ENCODE measurements around the gene SH3D21.

The SH3D21 gene

DNA sequence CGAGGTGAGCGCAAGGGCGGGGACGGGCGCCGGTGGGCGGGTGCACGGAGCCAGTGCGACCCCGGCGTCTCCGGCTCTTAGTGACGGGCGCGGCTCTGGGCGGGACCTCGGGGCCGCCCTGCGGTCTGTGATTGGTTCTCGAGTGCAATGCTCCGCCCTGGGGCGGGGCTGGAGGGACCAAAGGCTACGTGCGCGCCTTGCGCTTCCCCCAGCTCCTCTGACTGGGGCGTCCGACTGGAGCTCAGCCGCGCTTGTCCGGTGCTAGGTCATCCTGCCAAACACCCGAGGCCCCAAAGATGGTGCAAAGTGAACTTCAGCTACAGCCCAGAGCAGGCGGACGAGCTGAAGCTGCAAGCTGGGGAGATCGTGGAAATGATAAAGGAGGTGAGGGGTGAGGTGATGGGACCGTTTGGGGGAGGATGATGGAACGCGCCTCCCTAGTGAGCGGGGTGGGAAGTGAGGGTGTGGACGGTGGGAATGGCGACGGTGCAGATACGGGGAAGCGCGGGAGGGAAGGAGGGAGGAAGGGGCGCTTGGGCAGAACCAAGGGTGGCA, 811 bp downstream of the SH3D21 start:
- peak; percentile 61 for DNase-seq (ENCODE audit: low read depth)
- TF ChIP-seq, protein P1, sequence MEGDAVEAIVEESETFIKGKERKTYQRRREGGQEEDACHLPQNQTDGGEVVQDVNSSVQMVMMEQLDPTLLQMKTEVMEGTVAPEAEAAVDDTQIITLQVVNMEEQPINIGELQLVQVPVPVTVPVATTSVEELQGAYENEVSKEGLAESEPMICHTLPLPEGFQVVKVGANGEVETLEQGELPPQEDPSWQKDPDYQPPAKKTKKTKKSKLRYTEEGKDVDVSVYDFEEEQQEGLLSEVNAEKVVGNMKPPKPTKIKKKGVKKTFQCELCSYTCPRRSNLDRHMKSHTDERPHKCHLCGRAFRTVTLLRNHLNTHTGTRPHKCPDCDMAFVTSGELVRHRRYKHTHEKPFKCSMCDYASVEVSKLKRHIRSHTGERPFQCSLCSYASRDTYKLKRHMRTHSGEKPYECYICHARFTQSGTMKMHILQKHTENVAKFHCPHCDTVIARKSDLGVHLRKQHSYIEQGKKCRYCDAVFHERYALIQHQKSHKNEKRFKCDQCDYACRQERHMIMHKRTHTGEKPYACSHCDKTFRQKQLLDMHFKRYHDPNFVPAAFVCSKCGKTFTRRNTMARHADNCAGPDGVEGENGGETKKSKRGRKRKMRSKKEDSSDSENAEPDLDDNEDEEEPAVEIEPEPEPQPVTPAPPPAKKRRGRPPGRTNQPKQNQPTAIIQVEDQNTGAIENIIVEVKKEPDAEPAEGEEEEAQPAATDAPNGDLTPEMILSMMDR (IDR thresholded peaks at IDR 0.05; ENCODE audit: control insufficient read depth, extremely low read depth, insufficient read depth) = no peak
- H3K4me3 ChIP-seq (ENCODE audit: low read depth, low read length) = peak overlapping the region; percentile 77

DNA sequence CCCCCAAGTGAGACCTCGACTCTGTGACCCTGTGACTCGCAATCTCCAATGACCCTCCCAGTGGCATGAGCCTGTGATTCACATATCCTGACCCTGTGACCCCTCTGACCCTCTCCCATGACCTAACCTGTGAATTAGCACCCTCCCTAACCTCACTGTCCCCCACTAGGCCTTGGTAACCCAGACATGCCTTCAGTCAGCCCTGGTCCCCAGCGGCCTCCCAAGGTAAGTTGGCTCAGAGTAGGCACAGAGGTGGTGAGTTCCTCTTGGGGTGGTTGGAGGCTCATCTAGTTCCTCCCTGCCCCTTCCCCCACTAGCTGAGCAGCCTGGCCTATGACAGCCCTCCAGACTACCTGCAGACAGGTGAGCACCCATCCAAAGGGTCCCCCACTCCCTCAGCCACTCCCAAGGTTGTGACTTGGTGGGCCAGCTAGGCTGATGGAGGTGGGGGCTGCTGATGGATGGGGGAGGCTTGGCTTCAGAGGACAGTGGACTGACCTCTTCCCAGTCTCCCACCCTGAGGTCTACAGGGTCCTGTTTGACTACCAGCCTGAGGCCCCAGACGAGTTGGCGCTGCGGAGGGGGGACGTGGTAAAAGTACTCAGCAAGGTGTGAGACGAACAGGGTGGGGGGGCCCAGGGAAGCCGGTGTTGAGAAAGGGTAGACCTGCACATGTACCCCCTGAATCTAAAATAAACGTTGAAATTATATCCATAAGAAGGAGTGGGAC, 1.6 kb downstream of the SH3D21 start:
- DNase-seq (ENCODE audit: low read depth) = no peak
- TF ChIP-seq, protein P1 (IDR thresholded peaks at IDR 0.05; ENCODE audit: control insufficient read depth, extremely low read depth, insufficient read depth) = no peak
- peak overlapping the region; percentile 77 for H3K4me3 ChIP-seq (ENCODE audit: low read depth, low read length)

DNA sequence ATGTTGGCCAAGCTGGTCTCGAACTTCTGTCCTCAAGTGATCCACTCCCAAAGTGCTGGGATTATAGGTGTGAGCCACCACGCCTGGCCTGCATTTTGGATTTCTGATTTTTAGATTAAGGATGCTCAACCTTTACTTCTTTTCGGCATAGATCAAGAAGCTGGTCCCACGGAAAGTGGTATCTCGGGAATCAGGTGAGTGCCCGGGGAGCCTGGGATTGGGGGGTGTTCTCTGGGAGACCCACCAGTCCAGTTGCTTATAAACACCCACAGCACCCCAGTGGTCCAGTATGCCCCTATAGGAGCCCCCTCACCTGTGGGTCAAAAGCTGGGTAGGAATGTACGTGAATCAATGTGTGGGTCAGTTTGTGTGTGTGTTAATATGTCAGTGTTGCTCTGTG, 3.2 kb downstream of the SH3D21 start:
- H3K4me3 ChIP-seq (ENCODE audit: low read depth, low read length) = no peak overlapping the region
- DNase-seq (ENCODE audit: low read depth) = no peak
- TF ChIP-seq, protein P1 (IDR thresholded peaks at IDR 0.05; ENCODE audit: control insufficient read depth, extremely low read depth, insufficient read depth) = no peak

DNA sequence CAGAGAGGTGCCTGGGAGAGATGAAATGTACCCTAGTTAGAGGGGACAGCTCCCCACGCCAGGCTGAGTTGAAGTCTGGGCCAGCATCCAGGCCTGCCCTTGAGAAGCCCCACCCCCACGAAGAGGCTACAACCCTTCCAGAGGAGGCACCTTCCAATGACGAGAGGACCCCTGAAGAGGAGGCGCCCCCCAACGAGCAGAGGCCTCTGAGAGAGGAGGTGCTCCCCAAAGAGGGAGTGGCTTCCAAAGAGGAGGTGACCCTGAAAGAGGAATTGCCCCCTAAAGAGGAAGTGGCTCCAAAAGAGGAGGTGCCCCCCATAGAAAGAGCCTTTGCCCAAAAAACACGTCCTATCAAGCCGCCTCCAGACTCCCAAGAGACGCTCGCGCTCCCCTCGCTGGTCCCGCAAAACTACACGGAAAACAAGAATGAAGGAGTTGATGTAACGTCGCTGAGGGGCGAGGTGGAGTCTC, 14.2 kb downstream of the SH3D21 start:
- H3K4me3 ChIP-seq (ENCODE audit: low read depth, low read length) = no peak overlapping the region
- no peak for DNase-seq (ENCODE audit: low read depth)
- TF ChIP-seq, protein P1 (IDR thresholded peaks at IDR 0.05; ENCODE audit: control insufficient read depth, extremely low read depth, insufficient read depth) = no peak

DNA sequence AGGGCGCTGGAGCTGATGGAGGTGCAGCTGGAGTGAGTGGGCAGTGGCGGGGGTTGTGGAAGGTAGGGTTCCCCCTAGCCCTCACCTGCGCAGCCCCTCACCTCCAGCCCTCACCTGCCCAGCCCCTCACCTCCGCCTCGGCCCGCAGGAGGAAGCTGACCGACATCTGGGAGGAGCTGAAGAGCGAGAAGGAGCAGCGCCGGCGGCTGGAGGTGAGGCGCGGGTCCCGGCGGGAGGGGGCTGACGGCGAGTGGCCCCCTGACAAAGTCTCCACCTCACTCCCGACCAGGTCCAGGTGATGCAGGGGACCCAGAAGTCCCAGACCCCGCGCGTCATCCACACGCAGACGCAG, 14.6 kb downstream of the SH3D21 start:
- H3K4me3 ChIP-seq (ENCODE audit: low read depth, low read length) = no peak overlapping the region
- no peak for DNase-seq (ENCODE audit: low read depth)
- TF ChIP-seq, protein P1 (IDR thresholded peaks at IDR 0.05; ENCODE audit: control insufficient read depth, extremely low read depth, insufficient read depth) = no peak

DNA sequence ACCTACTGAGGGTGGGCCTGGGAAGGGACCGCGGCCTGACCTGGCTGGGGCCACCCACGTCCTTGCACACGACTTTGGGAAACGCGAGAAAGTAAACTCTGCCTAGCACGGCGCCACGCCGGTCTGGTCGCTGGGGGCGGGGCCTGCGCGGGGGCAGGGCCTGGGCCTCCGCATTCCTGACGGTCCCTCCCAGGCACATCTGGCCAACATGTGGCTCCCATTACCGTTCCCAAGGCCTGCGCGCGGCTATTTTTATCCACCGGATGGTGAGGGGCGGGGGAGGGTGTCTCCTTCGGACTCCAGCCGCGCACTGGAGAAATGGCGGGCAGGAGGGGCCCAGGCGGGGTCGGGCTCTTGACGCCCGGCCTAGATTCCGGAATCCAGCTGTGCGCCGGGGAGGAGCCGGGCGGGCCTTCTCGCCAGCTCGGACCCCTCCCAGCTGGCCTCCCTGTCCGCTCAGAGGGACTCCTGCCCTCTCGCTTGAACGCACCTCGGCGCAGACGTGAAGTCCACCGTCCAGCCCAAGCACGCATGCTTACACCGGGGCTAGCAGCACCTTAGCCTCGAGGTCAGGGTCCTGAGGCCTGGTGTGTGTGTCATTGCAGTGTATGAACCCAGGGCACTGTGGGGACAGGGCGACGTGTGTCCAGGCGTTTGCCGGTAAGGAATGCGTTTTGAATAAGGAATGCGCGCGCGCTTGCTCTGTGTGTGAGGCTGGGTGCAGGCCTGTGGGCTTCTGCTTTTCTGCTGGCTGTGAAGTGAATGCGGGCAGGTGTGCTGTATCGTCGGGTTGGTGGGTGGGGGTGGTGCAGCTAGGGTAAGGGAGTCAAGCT, 15.2 kb downstream of the SH3D21 start:
- no peak overlapping the region for H3K4me3 ChIP-seq (ENCODE audit: low read depth, low read length)
- no peak for DNase-seq (ENCODE audit: low read depth)
- TF ChIP-seq, protein P1 (IDR thresholded peaks at IDR 0.05; ENCODE audit: control insufficient read depth, extremely low read depth, insufficient read depth) = no peak

All from LNCaP clone FGC (cell line).